Gastroesophageal sphincter (tissue), 3 donors: ENCODE results near the gene PBOV1.

ENCODE experiments used
- CTCF ChIP-seq, 4 experiments: fragments of 200-600 bp in 2 of 4; fragments of 450-650 bp in 2 of 4; sonication (generic) in 1 of 4; IDR thresholded peaks; one replicate each; pipeline ENCODE4 v1.5.1; 2017 to 2019; ENCODE audit warnings: antibody characterized with exemption in 4 of 4, mild to moderate bottlenecking in 2 of 4, moderate library complexity in 2 of 4
- POLR2AphosphoS5 ChIP-seq: sonication (generic); formaldehyde crosslinking; IDR thresholded peaks from one replicate; pipeline ENCODE4 v1.6.1; 2017; ENCODE audit warnings: antibody characterized with exemption

- TF ChIP-seq CTCF (IDR thresholded peaks at IDR 0.05) (no peak), POLR2AphosphoS5 (no peak)
Observed at GRCh38 chr6:138183790-138184134, 34.5 kb downstream of the PBOV1 start.
